C4-2B (cell line): ENCODE data around the gene PLAU.
"Not testable (repeated sequence)": the region's sequence is repeated elsewhere in the genome, so short reads cannot be mapped to it uniquely, and the experiment has no call there.

ENCODE experiments used
- H3K27ac ChIP-seq: fragments of 450-650 bp; 2 replicates; pipeline ENCODE4 v1.5.1; 2017
- CTCF ChIP-seq: fragments of 450-650 bp; conservative IDR thresholded peaks from 2 replicates; pipeline ENCODE4 v1.5.1; 2017; ENCODE audit warnings: mild to moderate bottlenecking
- ZFX ChIP-seq: fragments of 450-650 bp; IDR thresholded peaks from 2 replicates; pipeline ENCODE4 v1.6.1; 2017

The PLAU gene

GRCh38 chr10:73953665-73954064 lies 42.7 kb downstream of the PLAU start:
- TF ChIP-seq CTCF (no peak), ZFX (no peak)
- no peak overlapping the region for H3K27ac ChIP-seq

- no peak for TF ChIP-seq CTCF
- TF ChIP-seq ZFX: no peak
- no peak overlapping the region for H3K27ac ChIP-seq
Observed at GRCh38 chr10:73954737-73955136, 43.8 kb downstream of the PLAU start.

- no peak overlapping the region for H3K27ac ChIP-seq
Observed at GRCh38 chr10:73955719-73956118, 44.8 kb downstream of the PLAU start.

GRCh38 chr10:73956476-73957359 lies 45.8 kb downstream of the PLAU start:
- no peak overlapping the region for H3K27ac ChIP-seq
- TF ChIP-seq ZFX: no peak
- TF ChIP-seq CTCF: no peak

More at GRCh38 chr10:73955719-73956118, 44.8 kb downstream of the PLAU start:
- TF ChIP-seq CTCF (no peak), ZFX (no peak)

GRCh38 chr10:73959484-73960243 lies 48.7 kb downstream of the PLAU start:
- H3K27ac ChIP-seq: no peak overlapping the region
- TF ChIP-seq ZFX: no peak
- no peak for TF ChIP-seq CTCF

GRCh38 chr10:73962386-73962785 lies 51.5 kb downstream of the PLAU start:
- TF ChIP-seq CTCF (no peak), ZFX (no peak)
- H3K27ac ChIP-seq: no peak overlapping the region

GRCh38 chr10:73963533-73963932 lies 52.6 kb downstream of the PLAU start:
- H3K27ac ChIP-seq: not testable (repeated sequence)
